Measurements from ENCODE around the gene PTCSC3.

- TF ChIP-seq MTF1 (CRISPR knock-in tag; IDR thresholded peaks at IDR 0.05; ENCODE audit: borderline replicate concordance) (no peak), CTCF (IDR thresholded peaks at IDR 0.05 in 2 of 3, conservative IDR thresholded peaks at IDR 0.05 in 1 of 3; ENCODE audit: insufficient read depth in 2 of 3, low read depth in 1 of 3, low read length in 3 of 3) (no peak), MAX (CRISPR knock-in tag; IDR thresholded peaks at IDR 0.05) (no peak), ESRRA (IDR thresholded peaks at IDR 0.05; ENCODE audit: borderline replicate concordance, low read depth) (no peak), SAP30 (IDR thresholded peaks at IDR 0.05; ENCODE audit: borderline replicate concordance, insufficient read depth, low read depth, low read length, poor library complexity, severe bottlenecking) (no peak), EP300 (IDR thresholded peaks at IDR 0.05; ENCODE audit: low read length) (no peak)
Observed at GRCh38 chr14:36091096-36091495, 85.4 kb downstream of the PTCSC3 start.

All from K562 (cell line).